GM23338 (cell line): Measurements from ENCODE around the gene ZPBP2. TPM values are rescaled to one million over a fixed set of nuclear protein-coding genes. Genes with fewer than 3 reads are reported as not detected.

Experiments
- ATAC-seq: fragments of 200-7000 bp; cut with Tn5 transposase; 3 replicates; pipeline ENCODE4 v1.9.1; 2020
- DNase-seq: peaks from one replicate; pipeline ENCODE4 v3.0.0-alpha.2; 2015; ENCODE audit warnings: low spot score
- H2AFZ ChIP-seq: fragments of 200-600 bp; sonication (generic); 2 replicates; pipeline ENCODE4 v1.8.0; 2016; ENCODE audit warnings: antibody characterized with exemption, mild to moderate bottlenecking, moderate library complexity
- H3F3A ChIP-seq: fragments of 200-600 bp; sonication (generic); replicated peaks from 2 replicates; pipeline ENCODE4 v1.8.0; 2017; ENCODE audit warnings: antibody characterized with exemption, mixed run types, low read depth
- H3K27ac ChIP-seq: fragments of 200-600 bp; sonication (generic); 2 replicates; pipeline ENCODE4 v1.6.1; 2016; ENCODE audit warnings: low read depth
- H3K27me3 ChIP-seq: fragments of 200-600 bp; sonication (generic); 2 replicates; pipeline ENCODE4 v1.8.0; 2016; ENCODE audit warnings: mild to moderate bottlenecking, mixed run types, moderate library complexity; ENCODE audit not compliant: insufficient read depth
- H3K36me3 ChIP-seq: fragments of 200-600 bp; sonication (generic); 2 replicates; pipeline ENCODE4 v1.8.0; 2016; ENCODE audit warnings: mild to moderate bottlenecking; ENCODE audit not compliant: insufficient read depth
- H3K4me1 ChIP-seq: fragments of 200-600 bp; sonication (generic); 2 replicates; pipeline ENCODE4 v1.8.0; 2016; ENCODE audit warnings: mild to moderate bottlenecking, moderate library complexity; ENCODE audit not compliant: insufficient read depth
- H3K4me2 ChIP-seq: fragments of 200-600 bp; sonication (generic); 2 replicates; pipeline ENCODE4 v1.7.1; 2017; ENCODE audit warnings: mixed run types
- H3K4me3 ChIP-seq: fragments of 200-600 bp; sonication (generic); 2 replicates; pipeline ENCODE4 v1.6.1; 2016; ENCODE audit warnings: mixed run types
- H3K79me2 ChIP-seq: fragments of 200-600 bp; sonication (generic); replicated peaks from 2 replicates; pipeline ENCODE4 v1.8.0; 2017; ENCODE audit warnings: mild to moderate bottlenecking; ENCODE audit not compliant: insufficient read depth
- H3K9me2 ChIP-seq: fragments of 200-600 bp; sonication (generic); 2 replicates; pipeline ENCODE4 v1.8.0; 2017; ENCODE audit not compliant: insufficient read depth
- H4K20me1 ChIP-seq: fragments of 200-600 bp; sonication (generic); replicated peaks from 2 replicates; pipeline ENCODE4 v1.8.0; 2017; ENCODE audit warnings: mild to moderate bottlenecking; ENCODE audit not compliant: insufficient read depth
- H3K27ac Mint-ChIP-seq: 2 replicates; pipeline ENCODE4 v1.8.0; 2020; ENCODE audit warnings: inconsistent platforms, mild to moderate bottlenecking, moderate library complexity, mixed read lengths
- H3K27me3 Mint-ChIP-seq: 3 replicates; pipeline ENCODE4 v1.8.0; 2022; ENCODE audit warnings: low read depth, mild to moderate bottlenecking, moderate library complexity, mixed read lengths, inconsistent platforms; ENCODE audit not compliant: insufficient read depth, poor library complexity
- H3K36me3 Mint-ChIP-seq: 3 replicates; pipeline ENCODE4 v1.8.0; 2021; ENCODE audit warnings: low read depth, mild to moderate bottlenecking, inconsistent platforms, moderate library complexity, mixed read lengths
- H3K4me1 Mint-ChIP-seq: 3 replicates; pipeline ENCODE4 v1.8.0; 2020; ENCODE audit warnings: mild to moderate bottlenecking, inconsistent platforms, mixed read lengths
- H3K4me3 Mint-ChIP-seq: 3 replicates; pipeline ENCODE4 v1.8.0; 2021; ENCODE audit warnings: moderate library complexity, mild to moderate bottlenecking, inconsistent platforms, mixed read lengths
- H3K9me3 Mint-ChIP-seq: 3 replicates; pipeline ENCODE4 v1.8.0; 2020; ENCODE audit warnings: moderate library complexity, mild to moderate bottlenecking, inconsistent platforms, mixed read lengths
- CREB1 ChIP-seq: fragments of 250-450 bp; sonication (Bioruptor Pico); IDR thresholded peaks from 2 replicates; pipeline ENCODE4 v1.5.0; 2020; ENCODE audit warnings: low read depth, mild to moderate bottlenecking, moderate library complexity
- CTCF ChIP-seq, 2 experiments: fragments of 200-600 bp in 1 of 2; sonication (generic) in 1 of 2; conservative IDR thresholded peaks; 2 replicates each; pipeline versions ENCODE4 v1.5.1 to v1.6.1; 2016 to 2017; ENCODE audit warnings: antibody characterized with exemption in 2 of 2, low read depth in 2 of 2, mild to moderate bottlenecking in 2 of 2, moderate library complexity in 1 of 2
- ETS1 ChIP-seq: IDR thresholded peaks from 2 replicates; pipeline ENCODE4 v1.6.1; 2016; ENCODE audit warnings: antibody characterized with exemption
- EZH2 ChIP-seq: fragments of 200-600 bp; sonication (generic); IDR thresholded peaks from one replicate; pipeline ENCODE4 v1.8.0; 2017; ENCODE audit warnings: antibody characterized with exemption, mild to moderate bottlenecking, low read depth; ENCODE audit not compliant: unreplicated experiment
- EZH2phosphoT487 ChIP-seq: fragments of 200-600 bp; sonication (generic); IDR thresholded peaks from one replicate; pipeline ENCODE4 v1.8.1; 2018; ENCODE audit warnings: antibody characterized with exemption; ENCODE audit not compliant: unreplicated experiment
- JUNB ChIP-seq: IDR thresholded peaks from one replicate; pipeline ENCODE4 v1.6.1; 2016; ENCODE audit warnings: antibody characterized with exemption; ENCODE audit not compliant: unreplicated experiment
- NANOG ChIP-seq: IDR thresholded peaks from 2 replicates; pipeline ENCODE4 v1.6.1; 2016; ENCODE audit warnings: antibody characterized with exemption, borderline replicate concordance
- POLR2AphosphoS5 ChIP-seq: IDR thresholded peaks from 2 replicates; pipeline ENCODE4 v1.6.1; 2016; ENCODE audit warnings: antibody characterized with exemption, low read depth
- REST ChIP-seq: IDR thresholded peaks from one replicate; pipeline ENCODE4 v1.6.1; 2018; ENCODE audit warnings: antibody characterized with exemption; ENCODE audit not compliant: unreplicated experiment
- STAT1 ChIP-seq: IDR thresholded peaks from one replicate; pipeline ENCODE4 v1.6.1; 2016; ENCODE audit warnings: antibody characterized with exemption; ENCODE audit not compliant: unreplicated experiment
- ZNF114 ChIP-seq: fragments of 250-450 bp; sonication (Bioruptor Pico); IDR thresholded peaks from 2 replicates; pipeline ENCODE4 v1.5.0; 2020; ENCODE audit warnings: mild to moderate bottlenecking, moderate library complexity
- ZNF331 ChIP-seq: fragments of 250-450 bp; sonication (Bioruptor Pico); IDR thresholded peaks from 2 replicates; pipeline ENCODE4 v1.5.0; 2020; ENCODE audit warnings: low read depth, mild to moderate bottlenecking, moderate library complexity
- ZNF462 ChIP-seq: fragments of 250-450 bp; sonication (Bioruptor Pico); IDR thresholded peaks from 2 replicates; pipeline ENCODE4 v1.5.0; 2020; ENCODE audit warnings: mild to moderate bottlenecking, moderate library complexity
- polyA plus RNA-seq: library from polyadenylated mRNA; unstranded; fragments of >200 nt; fragmentation: Nextera tagmentation; extraction: Ambion mirVana; gene quantifications from 2 replicates; pipeline ENCODE4 v1.2.1, GENCODE V29; 2016
- total RNA-seq: library from RNA; depleted of rRNA; stranded (reverse); fragments of >200 nt; shearing (Covaris generic); gene quantifications from 2 replicates; pipeline ENCODE4 v1.2.3, GENCODE V29; 2014

The ZPBP2 gene
- total and polyA plus RNA-seq, 2 experiments from 2014 or later, result not detected

- no peak for ATAC-seq
- no peak for DNase-seq
- Mint-ChIP-seq H3K4me3 (no peak overlapping the region), H3K4me1 (peaks cover 4% of the 10 kb centered on the region; the same call in 1 of the 3 replicates), H3K27me3 (peaks cover 2% of the 10 kb centered on the region), H3K36me3 (no peaks in the 10 kb centered on the region), H3K27ac (no peak overlapping the region), H3K9me3 (no peaks in the 10 kb centered on the region)
- TF ChIP-seq STAT1 (no peak), ZNF114 (CRISPR knock-in tag) (no peak), POLR2AphosphoS5 (no peak), ZNF462 (CRISPR knock-in tag) (no peak), REST (no peak), EZH2 (no peak), EZH2phosphoT487 (no peak), NANOG (no peak), ZNF331 (CRISPR knock-in tag) (no peak), CTCF (conservative IDR thresholded peaks at IDR 0.05; ENCODE audit: low read depth in 2 of 2) (no peak), ETS1 (no peak), CREB1 (CRISPR knock-in tag) (no peak), JUNB (no peak)
- Histone ChIP-seq H3K4me1 (no peaks in the 10 kb centered on the region), H3K4me3 (no peak overlapping the region), H3K36me3 (no peaks in the 10 kb centered on the region), H3F3A (no peaks in the 10 kb centered on the region), H2AFZ (no peak overlapping the region), H3K27ac (no peak overlapping the region), H3K4me2 (no peak overlapping the region), H3K9me2 (0 out of 2 replicates have a peak, but pooled peaks cover 3% of the 10 kb centered on the region), H3K79me2 (no peaks in the 10 kb centered on the region), H3K27me3 (no peaks in the 10 kb centered on the region), H4K20me1 (no peaks in the 10 kb centered on the region)
Observed at GRCh38 chr17:39852239-39852638, 15.8 kb upstream of the ZPBP2 start.
